ENCODE data around the gene PLEKHG5.

- TF ChIP-seq CTCF (IDR thresholded peaks at IDR 0.05; ENCODE audit: insufficient read depth, low read length, poor library complexity, severe bottlenecking) (no peak), EZH2phosphoT487 (conservative IDR thresholded peaks at IDR 0.05; ENCODE audit: low read length) (no peak)
These were observed 25.9 kb downstream of the PLEKHG5 start for GRCh38 chr1:6465461-6466005.
